GM12892 (cell line): ENCODE measurements around the gene AP1B1.
"Not testable (repeated sequence)": the region's sequence is repeated elsewhere in the genome, so short reads cannot be mapped to it uniquely, and the experiment has no call there.

Experiments
- POLR2A ChIP-seq: IDR thresholded peaks from 2 replicates; pipeline ENCODE4 v1.6.1; 2011; ENCODE audit warnings: low read depth, low read length, control low read depth
- POLR2AphosphoS5 ChIP-seq: IDR thresholded peaks from 2 replicates; pipeline ENCODE4 v1.6.1; 2011; ENCODE audit warnings: low read depth, low read length, control low read depth
- TAF1 ChIP-seq: IDR thresholded peaks from 2 replicates; pipeline ENCODE4 v1.6.1; 2011; ENCODE audit warnings: low read depth, mild to moderate bottlenecking, control low read depth, low read length, borderline replicate concordance

GRCh38 chr22:29418704-29419103 is 30.3 kb upstream of the AP1B1 start:
- TF ChIP-seq POLR2AphosphoS5, POLR2A, TAF1: not testable (repeated sequence)
